ENCODE results near the gene FPR3. TPM values are rescaled to one million over a fixed set of nuclear protein-coding genes. Genes with fewer than 3 reads are reported as not detected.

The FPR3 gene
- total RNA-seq, 4 donors from 2014 or later: 3.4 to 4.8 TPM; not detected in 2

GRCh38 chr19:51751655-51752054, 43.3 kb upstream of the FPR3 start, which contains the start of gene FPR1:
TSS of gene FPR1 (minus strand) at chr19:51751878. CDS start at chr19:51746994, 4,884 bp downstream.
- H3K4me3 ChIP-seq: no peak within 1 kb of the TSS
- H3K9me3 ChIP-seq: no peaks in the 10 kb centered on the region
- in situ Hi-C loops (cut with MboI; ENCODE audit: low pct_ligation_motif_present in 1 of 4, low pct_unique_long_range_greater_than_20kb in 1 of 4, low sequenced_read_pairs in 3 of 4): no loop called here
- H3K36me3 ChIP-seq: no peaks in the 10 kb centered on the region
- H3K4me1 ChIP-seq: no peaks in the 10 kb centered on the region
- 35% methylated on average over 2 of the region's 2 CpGs; no CpG with 5 or more reads in 1 of the 2 donors for WGBS, 2 donors (ENCODE audit: low coverage in 1 of 2)
- H3K27me3 ChIP-seq: no peaks in the 10 kb centered on the region
- DNase-seq: no peak
- TF ChIP-seq POLR2AphosphoS5 (IDR thresholded peaks at IDR 0.05): no peak
- no peak for TF ChIP-seq POLR2A (IDR thresholded peaks at IDR 0.05)
- TF ChIP-seq CTCF (IDR thresholded peaks at IDR 0.05): no peak
- TF ChIP-seq EP300 (IDR thresholded peaks at IDR 0.05; ENCODE audit: low read depth): no peak
- intact Hi-C loops (cut with DNase I; ENCODE audit: low total_unique reads): no loop called here
- H3K27ac ChIP-seq: peak within 1 kb of the TSS in 2 of 4 donors; percentile 17 to 23

GRCh38 chr19:51754109-51754508, 40.8 kb upstream of the FPR3 start:
- Histone ChIP-seq H3K27me3 (no peaks in the 10 kb centered on the region), H3K4me3 (no peak overlapping the region), H3K36me3 (no peaks in the 10 kb centered on the region), H3K4me1 (no peaks in the 10 kb centered on the region), H3K9me3 (no peaks in the 10 kb centered on the region), H3K27ac (peak overlapping the region in 1 of 4 donors; percentile 23)
- in situ Hi-C loops (cut with MboI; ENCODE audit: low pct_ligation_motif_present in 1 of 4, low pct_unique_long_range_greater_than_20kb in 1 of 4, low sequenced_read_pairs in 3 of 4) (no loop called here), intact Hi-C loops (cut with DNase I; ENCODE audit: low total_unique reads) (no loop called here)
- DNase-seq: no peak
- no peak for TF ChIP-seq POLR2AphosphoS5 (IDR thresholded peaks at IDR 0.05)
- TF ChIP-seq CTCF (IDR thresholded peaks at IDR 0.05): no peak
- no peak for TF ChIP-seq EP300 (IDR thresholded peaks at IDR 0.05; ENCODE audit: low read depth)
- no peak for TF ChIP-seq POLR2A (IDR thresholded peaks at IDR 0.05)
- WGBS, 2 donors (ENCODE audit: low coverage in 1 of 2): 81 to 100% methylated on average over 1 to 6 of the region's 6 CpGs

GRCh38 chr19:51754770-51755169, 40.2 kb upstream of the FPR3 start:
- intact Hi-C loops (cut with DNase I; ENCODE audit: low total_unique reads) (no loop called here), in situ Hi-C loops (cut with MboI; ENCODE audit: low pct_ligation_motif_present in 1 of 4, low pct_unique_long_range_greater_than_20kb in 1 of 4, low sequenced_read_pairs in 3 of 4) (no loop called here)
- no peaks in the 10 kb centered on the region for H3K27me3 ChIP-seq
- no peak for TF ChIP-seq POLR2AphosphoS5 (IDR thresholded peaks at IDR 0.05)
- TF ChIP-seq CTCF (IDR thresholded peaks at IDR 0.05): no peak
- no peak for TF ChIP-seq EP300 (IDR thresholded peaks at IDR 0.05; ENCODE audit: low read depth)
- no peak for TF ChIP-seq POLR2A (IDR thresholded peaks at IDR 0.05)
- DNase-seq: no peak
- no peak overlapping the region for H3K27ac ChIP-seq
- 62 to 80% methylated on average over 3 to 4 of the region's 4 CpGs for WGBS, 2 donors (ENCODE audit: low coverage in 1 of 2)
- H3K36me3 ChIP-seq: no peaks in the 10 kb centered on the region
- no peak overlapping the region for H3K4me3 ChIP-seq
- H3K4me1 ChIP-seq: no peaks in the 10 kb centered on the region
- no peaks in the 10 kb centered on the region for H3K9me3 ChIP-seq

- H3K4me1 ChIP-seq: no peaks in the 10 kb centered on the region
- DNase-seq: no peak
- in situ Hi-C loops (cut with MboI; ENCODE audit: low pct_ligation_motif_present in 1 of 4, low pct_unique_long_range_greater_than_20kb in 1 of 4, low sequenced_read_pairs in 3 of 4) (no loop called here), intact Hi-C loops (cut with DNase I; ENCODE audit: low total_unique reads) (no loop called here)
- 76 to 79% methylated on average over 7 of the region's 7 CpGs for WGBS, 2 donors (ENCODE audit: low coverage in 1 of 2)
- no peaks in the 10 kb centered on the region for H3K27me3 ChIP-seq
- no peak overlapping the region for H3K4me3 ChIP-seq
- H3K9me3 ChIP-seq: no peaks in the 10 kb centered on the region
- H3K36me3 ChIP-seq: no peaks in the 10 kb centered on the region
- TF ChIP-seq POLR2A (IDR thresholded peaks at IDR 0.05): no peak
- TF ChIP-seq POLR2AphosphoS5 (IDR thresholded peaks at IDR 0.05): no peak
- TF ChIP-seq CTCF (IDR thresholded peaks at IDR 0.05): no peak
- TF ChIP-seq EP300 (IDR thresholded peaks at IDR 0.05; ENCODE audit: low read depth): no peak
- no peak overlapping the region for H3K27ac ChIP-seq
These were observed 39.4 kb upstream of the FPR3 start for GRCh38 chr19:51755571-51755970.

All from transverse colon (tissue), 4 donors.